ENCODE results near the gene APOBEC4.

The APOBEC4 gene

GRCh38 chr1:183597656-183598347 is 55.3 kb downstream of the APOBEC4 start:
- no peak for DNase-seq

DNA sequence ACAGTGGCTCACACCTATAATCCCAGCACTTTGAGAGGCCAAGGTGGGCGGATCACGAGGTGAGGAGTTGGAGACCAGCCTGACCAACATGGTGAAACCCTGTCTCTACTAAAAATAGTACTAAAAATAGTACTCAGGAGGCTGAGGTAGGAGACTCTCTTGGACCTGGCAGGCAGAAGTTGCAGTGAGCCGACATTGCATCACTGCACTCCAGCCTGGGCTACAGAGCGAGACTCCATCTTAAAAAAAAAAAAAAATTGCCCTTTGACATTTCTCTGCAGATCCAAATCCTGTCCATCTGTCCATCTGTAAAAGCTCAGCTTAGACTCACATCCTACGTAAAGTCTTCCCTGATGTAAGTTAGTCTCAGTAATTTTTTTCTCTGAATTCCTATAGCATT is 56.6 kb downstream of the APOBEC4 start:
- no peak for DNase-seq
